Measurements from ENCODE around the gene SERF2. TPM values are rescaled to one million over a fixed set of nuclear protein-coding genes. Genes with fewer than 3 reads are reported as not detected.
"Not testable (repeated sequence)": the region's sequence is repeated elsewhere in the genome, so short reads cannot be mapped to it uniquely, and the experiment has no call there.

SERF2 gene
- total RNA-seq, 6 experiments from 2014 or later, result 454 to 694 (median 611) TPM

DNA sequence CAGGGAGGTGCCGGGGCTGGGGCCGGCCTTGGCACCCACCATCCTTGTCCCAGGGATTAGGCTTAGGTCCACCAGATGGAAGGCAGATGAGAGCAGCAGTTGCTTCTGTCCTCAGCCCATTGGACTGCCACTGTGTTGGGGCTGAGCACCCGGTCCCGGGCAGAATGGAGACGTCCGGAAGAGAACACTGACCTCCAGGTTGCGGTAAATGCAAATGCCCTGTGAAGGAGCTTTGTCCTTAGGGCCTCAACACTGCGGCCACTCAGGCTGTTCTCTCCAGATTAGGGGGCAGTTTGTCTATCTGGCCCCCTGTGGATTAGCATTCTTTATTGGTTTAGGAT lies 7.8 kb downstream of the SERF2 start, which contains the start of gene SERINC4:
Gene SERINC4, minus strand, starts transcription at position 276 of the 341 bp plus-strand sequence. Its CDS starts 234 bp downstream, at position 42.
- peak within 1 kb of the TSS; percentile 81 to 86 (median 85) for H3K4me3 ChIP-seq
- DNase-seq (no peak), ATAC-seq (peak; percentile 2 to 3 (median 2))
- H3K9me3 ChIP-seq, result no peaks in the 10 kb centered on the region
- TF ChIP-seq, protein P1, sequence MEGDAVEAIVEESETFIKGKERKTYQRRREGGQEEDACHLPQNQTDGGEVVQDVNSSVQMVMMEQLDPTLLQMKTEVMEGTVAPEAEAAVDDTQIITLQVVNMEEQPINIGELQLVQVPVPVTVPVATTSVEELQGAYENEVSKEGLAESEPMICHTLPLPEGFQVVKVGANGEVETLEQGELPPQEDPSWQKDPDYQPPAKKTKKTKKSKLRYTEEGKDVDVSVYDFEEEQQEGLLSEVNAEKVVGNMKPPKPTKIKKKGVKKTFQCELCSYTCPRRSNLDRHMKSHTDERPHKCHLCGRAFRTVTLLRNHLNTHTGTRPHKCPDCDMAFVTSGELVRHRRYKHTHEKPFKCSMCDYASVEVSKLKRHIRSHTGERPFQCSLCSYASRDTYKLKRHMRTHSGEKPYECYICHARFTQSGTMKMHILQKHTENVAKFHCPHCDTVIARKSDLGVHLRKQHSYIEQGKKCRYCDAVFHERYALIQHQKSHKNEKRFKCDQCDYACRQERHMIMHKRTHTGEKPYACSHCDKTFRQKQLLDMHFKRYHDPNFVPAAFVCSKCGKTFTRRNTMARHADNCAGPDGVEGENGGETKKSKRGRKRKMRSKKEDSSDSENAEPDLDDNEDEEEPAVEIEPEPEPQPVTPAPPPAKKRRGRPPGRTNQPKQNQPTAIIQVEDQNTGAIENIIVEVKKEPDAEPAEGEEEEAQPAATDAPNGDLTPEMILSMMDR (IDR thresholded peaks at IDR 0.05), result no peak
- no peak for TF ChIP-seq POLR2A (IDR thresholded peaks at IDR 0.05)
- WGBS (ENCODE audit: insufficient coverage, low coverage, low lambda C conversion rate, missing lambda C conversion rate), result 88% methylated on average over 4 of the region's 8 CpGs
- H3K27me3 ChIP-seq, result no peaks in the 10 kb centered on the region
- H3K36me3 ChIP-seq, result peaks cover 0 to 28% (median 13%) of the 10 kb centered on the region in 4 donors
- peak within 1 kb of the TSS; percentile 95 to 99 (median 97) for H3K27ac ChIP-seq
- intact Hi-C loops (cut with DNase I), result no loop called here
- H3K4me1 ChIP-seq, result peaks cover 0 to 8% (median 2%) of the 10 kb centered on the region in 4 donors

DNA sequence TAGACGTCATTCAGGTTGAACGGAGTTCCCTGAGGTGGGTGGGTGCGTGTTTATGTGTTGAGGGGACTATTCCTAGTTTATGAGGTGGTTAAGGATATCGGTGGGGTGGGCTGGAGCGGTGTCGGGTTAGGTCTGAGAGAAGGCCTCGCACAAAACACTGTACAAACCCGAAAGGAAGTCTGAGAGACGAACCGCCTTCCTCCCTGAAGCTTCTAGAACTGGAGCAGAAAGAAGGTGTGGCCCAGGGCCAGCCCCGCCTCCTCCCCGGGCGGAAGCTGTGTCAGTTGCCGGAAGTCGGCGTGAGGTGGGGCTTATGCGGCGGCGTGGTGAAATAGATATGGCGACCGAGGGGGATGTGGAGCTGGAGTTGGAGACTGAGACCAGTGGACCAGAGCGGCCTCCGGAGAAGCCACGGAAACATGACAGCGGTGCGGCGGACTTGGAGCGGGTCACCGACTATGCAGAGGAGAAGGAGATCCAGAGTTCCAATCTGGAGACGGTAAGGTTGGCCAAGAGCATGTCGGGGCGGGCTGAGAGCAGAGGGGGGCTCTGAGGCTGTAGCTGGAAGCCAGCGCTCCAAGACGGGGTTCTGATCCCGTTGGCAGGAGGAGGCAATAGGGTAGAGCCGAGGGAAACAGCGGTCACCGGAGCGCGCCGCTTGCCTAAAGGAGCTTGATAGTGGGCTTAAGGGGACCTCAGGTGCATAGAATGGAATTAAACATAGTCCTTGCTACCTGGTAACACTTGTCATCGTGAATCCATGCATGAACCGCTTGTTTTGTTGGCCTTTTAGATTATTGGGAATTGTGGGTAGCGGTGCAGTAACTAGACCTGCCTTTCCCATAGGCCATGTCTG lies 8.4 kb downstream of the SERF2 start, which contains the start of gene HYPK:
Gene HYPK, plus strand, starts transcription at position 314 of the 856 bp plus-strand sequence. Its CDS starts 24 bp downstream, at position 338.
- Histone ChIP-seq H3K4me1 (peaks cover 0 to 8% (median 2%) of the 10 kb centered on the region in 4 donors), H3K4me3 (peak within 1 kb of the TSS; percentile 81 to 86 (median 85)), H3K27ac (peak within 1 kb of the TSS; percentile 95 to 99 (median 97)), H3K27me3 (no peaks in the 10 kb centered on the region), H3K9me3 (no peaks in the 10 kb centered on the region), H3K36me3 (peaks cover 0 to 28% (median 13%) of the 10 kb centered on the region in 4 donors)
- WGBS (ENCODE audit: insufficient coverage, low coverage, low lambda C conversion rate, missing lambda C conversion rate), result 13% methylated on average over 26 of the region's 44 CpGs
- DNase-seq (peak; percentile 93 to 96 (median 95)), ATAC-seq (peak; percentile 93 to 97 (median 94))
- intact Hi-C loops (cut with DNase I), result no loop called here
- TF ChIP-seq, protein P1 (IDR thresholded peaks at IDR 0.05), result no peak
- peak; percentile 57 for TF ChIP-seq POLR2A (IDR thresholded peaks at IDR 0.05)

DNA sequence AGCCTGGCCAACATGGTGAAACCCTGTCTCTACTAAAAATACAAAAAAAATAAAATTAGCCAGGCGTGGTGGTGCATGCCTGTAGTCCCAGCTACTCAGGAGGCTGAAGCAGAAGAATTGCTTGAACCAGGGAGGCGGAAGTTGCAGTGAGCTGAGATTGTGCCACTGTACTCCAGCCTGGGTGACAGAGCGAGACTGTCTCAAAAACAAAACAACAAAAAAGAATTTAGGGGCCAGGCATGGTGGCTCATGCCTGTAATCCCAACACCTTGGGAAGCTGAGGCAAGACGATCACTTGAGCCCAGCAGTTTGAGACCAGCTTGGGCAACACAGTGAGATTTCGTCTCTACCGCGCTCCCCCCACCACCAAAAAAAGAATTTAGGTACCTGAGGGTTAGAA lies 10.6 kb downstream of the SERF2 start:
- H3K27ac ChIP-seq; H3K4me3 ChIP-seq; H3K9me3 ChIP-seq; H3K4me1 ChIP-seq; ATAC-seq; DNase-seq; H3K27me3 ChIP-seq; intact Hi-C loops (cut with DNase I): not testable (repeated sequence)
- 94% methylated on average over 7 of the region's 7 CpGs for WGBS (ENCODE audit: insufficient coverage, low coverage, low lambda C conversion rate, missing lambda C conversion rate)
- peaks cover 0 to 38% (median 23%) of the 10 kb centered on the region in 4 donors for H3K36me3 ChIP-seq

DNA sequence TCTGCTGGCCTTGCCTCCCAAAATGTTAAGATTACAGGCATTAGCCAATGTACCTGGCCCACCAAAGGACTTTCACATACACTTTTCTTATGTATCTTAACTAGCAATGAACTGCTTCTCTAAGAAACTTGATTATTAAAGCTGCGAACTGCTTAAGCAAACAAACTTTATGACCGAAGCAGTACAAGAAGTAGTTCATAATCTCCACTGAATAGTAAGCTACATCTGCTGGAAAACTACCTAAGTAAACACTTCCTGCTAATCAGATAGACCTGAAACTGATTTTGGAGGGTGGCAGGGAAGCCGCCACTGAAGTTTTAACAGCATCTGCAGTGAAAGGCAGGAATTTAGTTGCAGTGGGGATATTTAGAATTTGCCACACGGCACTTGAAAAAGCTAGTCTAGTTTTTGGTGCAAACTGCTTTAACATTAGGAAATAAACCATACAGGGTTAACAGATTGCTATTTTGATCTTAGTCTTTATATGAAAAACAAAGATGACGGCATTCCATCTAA lies 16.4 kb downstream of the SERF2 start:
- ATAC-seq, result no peak
- no peak for DNase-seq
- intact Hi-C loops (cut with DNase I), result no loop called here
- Histone ChIP-seq H3K4me1 (no peaks in the 10 kb centered on the region), H3K4me3 (no peak overlapping the region), H3K36me3 (peaks cover 9 to 73% (median 40%) of the 10 kb centered on the region in 4 donors), H3K27ac (no peak overlapping the region), H3K27me3 (no peaks in the 10 kb centered on the region), H3K9me3 (no peaks in the 10 kb centered on the region)
- WGBS (ENCODE audit: insufficient coverage, low coverage, low lambda C conversion rate, missing lambda C conversion rate), result 86% methylated on average over 5 of the region's 5 CpGs
- no peak for TF ChIP-seq POLR2A (IDR thresholded peaks at IDR 0.05)
- TF ChIP-seq, protein P1 (IDR thresholded peaks at IDR 0.05), result no peak
